Cardiac fibroblast (primary cell): ENCODE data around the gene CACNA1D.

Source experiments
- DNase-seq, 2 donors: peaks; one replicate each; pipeline versions ENCODE4 v3.0.0 to v3.0.0-alpha.2; 2010; ENCODE audit warnings: low read depth in 2 of 2
- H3K4me3 ChIP-seq, 2 donors: replicated peaks in 1 of 2; 1 replicate in 1 of 2; 2 replicates in 1 of 2; pipeline ENCODE4 v1.5.1; 2011; ENCODE audit warnings: low read depth in 2 of 2, low read length in 2 of 2, mild to moderate bottlenecking in 2 of 2, moderate library complexity in 1 of 2
- CTCF ChIP-seq: IDR thresholded peaks from one replicate; pipeline ENCODE4 v1.5.1; 2011; ENCODE audit warnings: low read depth, mild to moderate bottlenecking, low read length, inconsistent platforms

The CACNA1D gene

GRCh38 chr3:53820084-53820483, 325.7 kb downstream of the CACNA1D start:
- DNase-seq = no peak
- TF ChIP-seq CTCF = no peak
- no peak overlapping the region for H3K4me3 ChIP-seq

GRCh38 chr3:53820756-53821580, 326.6 kb downstream of the CACNA1D start:
- no peak for DNase-seq
- H3K4me3 ChIP-seq = no peak overlapping the region
- no peak for TF ChIP-seq CTCF

- DNase-seq = peak in 1 of 2 donors; percentile 3
- TF ChIP-seq CTCF = no peak
- no peak overlapping the region for H3K4me3 ChIP-seq
Observed at GRCh38 chr3:53821631-53822121, 327.3 kb downstream of the CACNA1D start.

GRCh38 chr3:53822331-53822741, 327.9 kb downstream of the CACNA1D start:
- H3K4me3 ChIP-seq = no peak overlapping the region
- DNase-seq = no peak
- TF ChIP-seq CTCF = no peak

GRCh38 chr3:53823026-53823955, 328.9 kb downstream of the CACNA1D start:
- no peak for TF ChIP-seq CTCF
- DNase-seq = no peak
- no peak overlapping the region for H3K4me3 ChIP-seq

- H3K4me3 ChIP-seq = no peak overlapping the region
- no peak for DNase-seq
Observed at GRCh38 chr3:53823956-53824657, 329.7 kb downstream of the CACNA1D start.

More at GRCh38 chr3:53823956-53824657, 329.7 kb downstream of the CACNA1D start:
- no peak for TF ChIP-seq CTCF
